Measurements from ENCODE around the gene CDPF1. TPM values are rescaled to one million over a fixed set of nuclear protein-coding genes. Genes with fewer than 3 reads are reported as not detected.

Gene CDPF1
- polyA plus RNA-seq, 6 donors from 2014 or later = 13.2 to 28.7 (median 21.6) TPM

DNA sequence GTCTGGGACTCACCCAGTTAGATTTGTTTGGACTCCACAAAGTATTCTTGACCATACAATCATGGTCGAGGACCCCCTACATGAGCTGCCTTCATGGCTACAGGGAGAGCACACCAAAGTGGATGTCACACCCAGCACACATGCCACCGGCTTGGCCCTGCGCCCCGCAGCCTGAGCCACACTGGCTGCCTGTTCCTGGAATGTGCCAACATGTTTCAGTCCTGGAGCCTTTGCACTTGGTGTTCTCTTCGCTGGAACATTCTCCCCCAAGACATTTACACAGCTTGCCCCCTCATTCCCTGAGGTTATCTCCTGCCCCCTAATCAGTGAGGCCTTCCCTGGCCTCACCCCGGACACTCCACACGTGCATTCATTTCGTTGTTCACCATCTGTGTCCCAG, 53.8 kb downstream of the CDPF1 start:
- Mint-ChIP-seq H3K4me1 (peaks cover 0 to 5% (median 2%) of the 10 kb centered on the region in 3 donors), H3K27me3 (no peaks in the 10 kb centered on the region), H3K9me3 (peaks cover 0 to 5% (median 1%) of the 10 kb centered on the region in 7 donors), H3K27ac (no peak overlapping the region), H3K36me3 (peaks cover 13 to 14% of the 10 kb centered on the region in 2 donors), H3K4me3 (no peak overlapping the region)
- ATAC-seq (ENCODE audit: low read depth in 2 of 2) = no peak
- no peak for DNase-seq

DNA sequence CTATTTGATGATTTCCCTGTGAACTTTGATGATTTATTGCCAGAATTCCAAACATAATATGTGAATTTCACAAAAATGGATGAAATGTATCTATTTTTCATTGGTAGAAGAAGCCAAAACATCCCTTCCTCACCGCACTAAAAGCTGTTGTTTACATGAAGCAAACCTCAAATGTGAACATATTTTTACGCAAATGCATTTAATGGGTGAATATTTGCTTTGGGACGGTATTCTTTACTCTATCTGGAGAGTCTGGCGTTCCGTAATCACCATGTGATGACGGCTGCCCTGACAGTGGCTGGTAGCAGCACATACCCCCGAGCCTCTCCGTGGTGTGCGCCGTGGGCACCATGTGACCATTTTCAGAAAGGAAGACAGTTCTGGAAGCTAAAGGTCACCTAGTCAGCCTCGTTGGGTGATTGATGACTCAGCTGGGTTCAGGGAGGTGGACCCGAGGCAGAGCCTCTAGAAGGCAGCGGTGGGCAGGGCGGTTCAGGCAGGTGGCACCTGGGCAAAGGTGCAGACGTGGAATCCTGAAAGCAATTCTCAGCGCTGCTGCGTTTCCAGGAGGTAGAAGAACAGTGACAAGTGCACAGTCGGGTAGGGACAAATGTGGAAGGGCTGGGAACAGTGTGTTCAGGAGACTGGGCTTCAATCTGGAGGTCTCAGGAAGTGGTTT, 54.5 kb downstream of the CDPF1 start:
- no peak for ATAC-seq (ENCODE audit: low read depth in 2 of 2)
- Mint-ChIP-seq H3K4me1 (peaks cover 0 to 5% (median 2%) of the 10 kb centered on the region in 3 donors), H3K27ac (no peak overlapping the region), H3K9me3 (peaks cover 0 to 5% (median 1%) of the 10 kb centered on the region in 7 donors), H3K4me3 (no peak overlapping the region), H3K36me3 (peaks cover 13 to 14% of the 10 kb centered on the region in 2 donors), H3K27me3 (no peaks in the 10 kb centered on the region)
- no peak for DNase-seq

Other genes with a start within 250 kb of the CDPF1 start
- gene PPARA, start 99.8 kb downstream of the CDPF1 start, polyA plus RNA-seq (ENCODE audit: low read depth in 6 of 6) = 10 to 100 TPM in 1 of 6 donors, 1 to 10 TPM in 5; 4.6 to 10.8 (median 7.0) TPM
- under 1 TPM in 4 of 6 donors, not detected in 2; 0.03 to 0.15 (median 0.06) TPM for gene PKDREJ, start 13.1 kb upstream of the CDPF1 start, polyA plus RNA-seq (ENCODE audit: low read depth in 6 of 6)
- 1 to 10 TPM in 5 of 6 donors, not detected in 1; 1.8 to 6.0 (median 2.7) TPM for gene TTC38, start 17.7 kb upstream of the CDPF1 start, polyA plus RNA-seq (ENCODE audit: low read depth in 6 of 6)
- gene GTSE1, start 46.6 kb upstream of the CDPF1 start, polyA plus RNA-seq (ENCODE audit: low read depth in 6 of 6) = under 1 TPM in 2 of 6 donors, not detected in 4; 0.10 to 0.11 TPM
- gene TRMU, start 85.4 kb upstream of the CDPF1 start, polyA plus RNA-seq (ENCODE audit: low read depth in 6 of 6) = 10 to 100 TPM; 11.1 to 24.6 (median 17.4) TPM

Data from naive B cell (primary cell).